Activated CD4-positive, alpha-beta T cell treated with anti-CD3 and anti-CD28 coated beads, Interleukin-2, Interleukin-4, amounts not matched to agents 100 ng/mL and 50 ng/mL, durations not matched to agents 16 hours and 8 hours (primary cell): ENCODE measurements around the gene DUOX1.
A peak's percentile ranks its signal among the peaks of the same experiment; 100 is the strongest.

Experiments
- DNase-seq: peaks from one replicate; pipeline ENCODE4 v3.0.0-alpha.2; 2020; ENCODE audit warnings: low spot score

DUOX1 gene

GRCh38 chr15:45143946-45144345 is 14.2 kb downstream of the DUOX1 start:
- DNase-seq, result no peak

DNA sequence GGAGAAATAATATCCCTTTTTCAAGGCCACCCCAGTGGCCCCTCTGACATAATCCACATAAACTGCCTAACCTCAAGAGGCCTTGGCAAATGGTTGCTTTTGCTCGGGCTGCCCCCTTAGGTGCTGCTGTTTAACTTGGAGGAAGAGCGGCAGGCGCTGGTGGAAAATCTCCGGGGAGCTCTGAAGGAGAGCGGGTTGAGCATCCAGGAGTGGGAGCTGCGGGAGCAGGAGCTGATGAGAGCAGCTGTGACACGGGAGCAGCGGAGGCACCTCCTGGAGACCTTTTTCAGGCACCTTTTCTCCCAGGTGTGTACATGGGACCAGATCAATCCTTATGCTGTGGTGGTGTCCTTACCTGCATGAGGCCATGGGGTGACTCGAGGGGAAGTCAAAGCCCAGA is 15.0 kb downstream of the DUOX1 start:
- DNase-seq, result no peak

- DNase-seq, result no peak
These were observed 16.6 kb downstream of the DUOX1 start for GRCh38 chr15:45146405-45146804.

GRCh38 chr15:45147606-45148005 is 17.8 kb downstream of the DUOX1 start:
- no peak for DNase-seq

- no peak for DNase-seq
These were observed 18.6 kb downstream of the DUOX1 start for GRCh38 chr15:45148076-45149059.

- DNase-seq, result no peak
These were observed 19.3 kb downstream of the DUOX1 start for GRCh38 chr15:45149060-45149459.

DNA sequence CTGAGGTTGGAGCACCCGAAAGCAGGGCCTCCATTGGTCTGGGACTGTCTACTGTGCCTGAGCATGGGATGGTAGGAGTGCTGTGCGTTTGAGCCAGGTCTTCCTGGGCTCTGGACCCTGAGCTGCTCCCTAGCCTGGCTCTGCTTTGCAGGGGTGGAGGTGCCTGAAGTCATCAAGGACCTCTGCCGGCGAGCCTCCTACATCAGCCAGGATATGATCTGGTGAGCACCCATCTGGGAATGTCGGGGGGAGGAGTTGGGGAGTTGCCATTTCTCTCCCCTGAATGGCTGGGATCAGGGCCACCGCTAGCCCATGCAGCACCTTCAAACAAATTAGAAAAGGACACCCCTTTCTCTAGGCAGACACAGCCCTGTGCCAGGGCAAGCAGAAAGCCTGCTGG is 20.7 kb downstream of the DUOX1 start:
- DNase-seq, result no peak

GRCh38 chr15:45150997-45151396 is 21.2 kb downstream of the DUOX1 start:
- DNase-seq, result no peak

DNA sequence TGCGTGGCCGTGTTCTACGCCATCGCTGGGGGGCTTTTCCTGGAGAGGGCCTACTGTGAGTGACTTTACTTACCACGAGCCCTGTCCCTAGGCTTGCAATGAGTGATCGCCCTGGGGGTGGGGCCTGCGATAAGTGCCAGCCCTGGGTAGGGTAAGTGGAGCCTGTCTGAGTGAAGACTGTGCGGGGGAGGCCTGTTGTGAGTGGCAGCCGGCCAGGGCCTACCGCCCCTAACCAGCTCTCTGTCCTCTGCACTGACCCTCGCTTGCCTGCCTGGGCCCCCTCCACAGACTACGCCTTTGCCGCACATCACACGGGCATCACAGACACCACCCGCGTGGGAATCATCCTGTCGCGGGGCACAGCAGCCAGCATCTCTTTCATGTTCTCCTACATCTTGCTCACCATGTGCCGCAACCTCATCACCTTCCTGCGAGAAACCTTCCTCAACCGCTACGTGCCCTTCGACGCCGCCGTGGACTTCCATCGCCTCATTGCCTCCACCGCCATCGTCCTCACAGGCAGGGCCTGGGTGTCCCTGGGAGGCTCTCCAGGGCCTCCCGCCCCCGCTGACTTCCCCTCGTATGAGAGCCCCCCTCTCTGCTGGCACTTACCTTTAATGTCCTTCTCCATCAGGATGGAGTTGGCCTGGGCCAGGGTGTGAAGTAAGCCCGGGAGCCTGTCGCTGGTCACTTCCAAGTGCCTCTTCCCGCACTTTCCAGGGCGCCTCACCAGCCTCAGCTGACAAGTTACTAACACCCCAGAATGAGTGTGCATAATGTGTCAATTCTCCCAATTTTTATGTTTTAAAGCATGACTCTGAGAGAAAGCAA is 22.4 kb downstream of the DUOX1 start:
- no peak for DNase-seq

DNA sequence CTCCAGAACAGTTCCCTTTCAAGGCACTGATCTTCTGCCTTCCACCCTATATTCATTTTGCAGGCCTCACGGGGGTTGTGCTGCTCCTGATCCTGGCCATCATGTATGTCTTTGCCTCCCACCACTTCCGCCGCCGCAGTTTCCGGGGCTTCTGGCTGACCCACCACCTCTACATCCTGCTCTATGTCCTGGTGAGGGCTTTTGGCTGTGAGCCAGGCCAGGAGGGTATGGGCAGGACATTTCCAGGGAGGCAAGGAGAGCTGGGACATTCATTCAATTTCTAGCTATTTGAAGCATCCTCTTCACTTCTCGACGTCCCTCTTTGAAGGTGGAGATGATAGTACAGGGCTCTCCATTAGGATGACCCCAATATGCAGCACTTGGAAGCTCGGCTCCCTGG is 25.9 kb downstream of the DUOX1 start:
- DNase-seq, result no peak

DNA sequence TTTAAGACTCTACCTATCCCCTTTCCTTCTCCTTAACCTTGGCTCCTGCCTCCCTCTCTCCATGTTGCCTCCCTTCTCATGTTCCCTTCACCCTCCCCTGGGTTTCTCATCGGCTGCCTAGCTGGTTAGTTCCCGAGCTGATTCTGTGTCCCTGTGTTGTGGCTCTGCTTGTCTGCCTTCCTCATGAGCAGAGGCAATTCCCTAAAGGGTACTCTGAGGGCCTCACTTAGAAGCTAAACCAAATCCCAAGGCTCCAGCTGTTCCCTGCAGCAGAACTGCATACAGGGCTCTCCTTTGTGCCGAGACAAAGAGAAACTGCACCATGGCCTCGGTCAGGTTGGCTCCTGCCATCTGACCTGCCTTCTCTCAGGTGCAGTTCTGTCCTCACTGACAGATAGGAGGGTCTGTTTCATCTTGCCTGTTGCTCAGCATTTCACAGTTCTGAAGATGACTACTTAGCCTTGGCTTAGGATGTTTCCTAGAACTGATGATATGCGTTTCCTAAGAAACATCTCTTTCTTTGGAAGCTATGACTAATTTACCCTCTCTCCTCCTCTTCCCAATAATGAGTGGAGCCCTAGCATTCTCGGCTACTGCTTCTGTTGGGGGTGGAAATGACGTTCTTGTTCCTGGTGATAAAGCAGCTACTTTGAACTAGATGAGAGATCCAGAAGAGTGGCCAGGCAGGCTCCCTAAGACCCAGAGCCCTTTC is 27.1 kb downstream of the DUOX1 start:
- DNase-seq, result peak; percentile 28

DNA sequence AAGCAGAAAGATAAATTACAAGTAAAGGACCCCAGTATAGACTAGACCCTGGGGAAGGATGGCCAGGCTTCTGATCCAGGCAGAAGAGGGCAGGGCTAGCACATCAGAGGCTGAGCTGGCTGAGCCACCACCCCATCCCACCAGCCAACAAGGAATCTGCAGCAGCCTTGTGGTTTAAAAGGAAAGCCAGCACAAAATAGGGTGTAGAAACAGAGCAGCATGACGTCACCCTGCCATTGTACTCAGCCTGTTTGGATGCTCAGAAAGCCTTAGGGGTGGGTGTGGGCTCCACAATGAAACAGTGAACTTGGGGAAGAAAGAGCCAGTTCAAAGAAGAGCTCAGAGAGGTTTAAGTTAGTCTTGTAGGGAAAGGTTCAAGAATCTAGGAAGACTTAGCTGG is 28.2 kb downstream of the DUOX1 start:
- peak; percentile 28 for DNase-seq

DNA sequence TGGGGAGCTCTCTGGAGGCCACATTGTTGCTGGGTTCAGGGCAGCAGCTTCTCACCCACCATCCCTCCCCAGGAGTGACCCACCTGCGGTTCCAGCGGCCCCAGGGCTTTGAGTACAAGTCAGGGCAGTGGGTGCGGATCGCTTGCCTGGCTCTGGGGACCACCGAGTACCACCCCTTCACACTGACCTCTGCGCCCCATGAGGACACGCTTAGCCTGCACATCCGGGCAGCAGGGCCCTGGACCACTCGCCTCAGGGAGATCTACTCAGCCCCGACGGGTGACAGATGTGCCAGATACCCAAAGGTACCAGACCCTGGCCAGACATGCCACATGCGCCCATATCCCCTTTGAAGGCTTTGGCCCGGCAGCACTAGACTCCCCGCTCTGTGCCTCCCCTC is 31.9 kb downstream of the DUOX1 start:
- no peak for DNase-seq

GRCh38 chr15:45162771-45163507 is 33.1 kb downstream of the DUOX1 start:
- DNase-seq, result peak; percentile 64

DNA sequence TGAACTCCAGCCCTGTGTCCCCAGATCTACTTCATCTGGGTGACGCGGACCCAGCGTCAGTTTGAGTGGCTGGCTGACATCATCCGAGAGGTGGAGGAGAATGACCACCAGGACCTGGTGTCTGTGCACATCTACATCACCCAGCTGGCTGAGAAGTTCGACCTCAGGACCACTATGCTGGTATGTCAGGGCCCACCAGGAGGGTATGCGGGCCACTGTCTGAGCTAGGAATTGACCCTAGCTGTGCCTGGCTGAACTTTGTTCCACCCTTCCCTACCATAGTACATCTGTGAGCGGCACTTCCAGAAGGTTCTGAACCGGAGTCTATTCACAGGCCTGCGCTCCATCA is 33.7 kb downstream of the DUOX1 start:
- no peak for DNase-seq

DNA sequence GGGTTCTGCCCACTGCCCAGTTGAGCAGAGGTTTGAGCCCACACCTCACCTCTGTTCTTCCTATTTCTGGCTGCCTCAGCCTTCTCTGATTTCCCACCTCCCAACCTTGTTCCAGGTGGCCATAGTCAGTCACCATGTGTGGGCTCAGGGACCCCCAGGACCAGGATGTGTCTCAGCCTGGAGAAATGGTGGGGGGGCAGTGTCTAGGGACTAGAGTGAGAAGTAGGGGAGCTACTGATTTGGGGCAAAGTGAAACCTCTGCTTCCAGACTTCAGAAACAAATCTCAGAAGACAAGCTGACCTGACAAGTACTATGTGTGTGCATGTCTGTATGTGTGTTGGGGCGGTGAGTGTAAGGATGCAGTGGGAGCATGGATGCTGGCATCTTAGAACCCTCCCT is 35.1 kb downstream of the DUOX1 start:
- DNase-seq, result no peak

DNA sequence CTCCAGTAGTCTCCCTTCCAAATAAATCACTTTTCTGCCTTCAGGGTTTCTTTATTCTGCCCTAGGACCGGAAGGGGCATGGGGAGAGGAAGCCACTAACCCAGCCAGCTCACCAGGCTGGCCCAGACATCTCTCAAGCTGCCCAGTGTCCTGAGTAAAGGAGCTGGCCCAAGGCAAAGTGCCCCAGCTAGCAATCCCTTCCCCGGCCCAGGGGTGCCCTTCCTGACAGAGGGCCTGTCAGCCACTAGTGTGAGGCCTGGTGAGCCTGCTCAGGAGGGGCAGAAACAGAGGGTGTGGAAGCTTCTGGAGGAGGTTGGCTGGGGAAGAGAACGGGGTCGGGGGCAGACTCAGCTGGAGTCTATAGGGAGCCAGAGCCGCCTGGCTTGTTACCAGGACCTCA is 35.7 kb downstream of the DUOX1 start:
- DNase-seq, result no peak

GRCh38 chr15:45166834-45167630 is 37.2 kb downstream of the DUOX1 start:
- peak; percentile 91 for DNase-seq

DNA sequence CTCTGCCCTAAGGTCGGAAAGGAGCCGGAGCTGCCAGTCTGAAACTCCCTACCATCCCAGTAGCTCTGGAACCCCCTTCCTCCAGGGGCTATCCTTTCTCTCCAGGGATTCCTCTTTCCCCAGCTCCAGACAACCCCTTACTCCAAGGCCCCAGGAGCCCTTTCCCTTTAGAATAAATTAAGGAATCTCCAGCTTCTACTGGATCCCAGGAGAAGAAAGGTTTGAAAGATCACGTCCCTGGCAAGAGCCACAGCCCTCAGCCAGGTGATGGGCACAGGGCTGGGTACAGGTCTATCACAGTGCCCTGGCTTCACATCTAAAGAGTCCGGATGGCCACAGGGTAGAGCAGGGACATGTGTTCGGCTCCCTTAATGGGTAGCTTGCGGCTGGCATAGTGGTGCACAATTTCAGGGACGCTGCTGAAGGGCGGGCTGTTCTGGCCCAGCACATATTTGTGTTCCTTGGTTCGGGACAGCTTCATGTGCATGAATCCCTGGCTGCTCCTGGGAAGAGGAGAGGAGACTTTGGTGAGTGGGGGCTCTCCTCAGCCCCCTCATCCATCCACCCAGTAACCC is 37.9 kb downstream of the DUOX1 start:
- DNase-seq, result no peak

DNA sequence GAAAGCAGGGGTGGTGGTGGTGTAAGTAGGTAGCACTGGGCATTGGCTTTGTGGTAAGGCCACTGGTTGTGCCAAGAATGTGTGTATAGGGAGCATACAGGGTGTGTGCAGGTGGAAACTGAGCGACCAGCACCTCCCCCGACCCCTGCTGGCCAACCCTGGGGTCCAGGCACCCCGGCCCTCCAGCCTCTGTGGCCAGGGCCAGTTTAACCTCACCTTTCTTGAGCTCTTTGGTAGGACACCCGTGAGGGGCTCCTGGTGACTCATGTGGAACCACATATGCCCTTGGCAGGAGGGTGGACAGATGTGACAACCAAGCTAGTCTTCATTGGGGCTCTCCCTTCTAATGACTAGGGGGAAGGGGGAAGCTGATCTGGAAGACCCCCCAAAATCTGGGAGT is 38.5 kb downstream of the DUOX1 start:
- DNase-seq, result no peak
